HepG2 (cell line): ENCODE results near the gene OR6S1. TPM values are rescaled to one million over a fixed set of nuclear protein-coding genes. Genes with fewer than 3 reads are reported as not detected.
A peak's percentile ranks its signal among the peaks of the same experiment; 100 is the strongest.

ENCODE experiments used
- AKNA ChIP-seq: sonication (generic); formaldehyde crosslinking; IDR thresholded peaks from 2 replicates; pipeline ENCODE4 v1.4.0; 2020; ENCODE audit warnings: missing genetic modification reagents, borderline replicate concordance
- ARHGAP35 ChIP-seq: sonication (generic); formaldehyde crosslinking; IDR thresholded peaks from 2 replicates; pipeline ENCODE4 v1.9.0; 2022; ENCODE audit warnings: mild to moderate bottlenecking, inconsistent platforms, moderate library complexity, missing genetic modification reagents, borderline replicate concordance
- HDAC6 ChIP-seq: fragments of 200-600 bp; sonication (generic); IDR thresholded peaks from 2 replicates; pipeline ENCODE4 v1.7.0; 2017; ENCODE audit warnings: mild to moderate bottlenecking, antibody characterized with exemption, low read length, low read depth
- KAT8 ChIP-seq: IDR thresholded peaks from 2 replicates; pipeline ENCODE4 v1.6.1; 2016; ENCODE audit warnings: missing genetic modification reagents, missing compliant biosample characterization
- MXD4 ChIP-seq: IDR thresholded peaks from 2 replicates; pipeline ENCODE4 v1.6.1; 2016; ENCODE audit warnings: mild to moderate bottlenecking, missing biosample characterization, missing genetic modification reagents
- NFKB2 ChIP-seq: sonication (generic); formaldehyde crosslinking; IDR thresholded peaks from 2 replicates; pipeline ENCODE4 v1.4.0; 2020; ENCODE audit warnings: missing genetic modification reagents, borderline replicate concordance
- PATZ1 ChIP-seq: sonication (generic); formaldehyde crosslinking; IDR thresholded peaks from 2 replicates; pipeline ENCODE4 v1.4.0; 2020; ENCODE audit warnings: missing genetic modification reagents
- RAD21 ChIP-seq: fragments of 450-650 bp; formaldehyde crosslinking; IDR thresholded peaks from 2 replicates; pipeline ENCODE4 v1.5.0; 2020; ENCODE audit warnings: mild to moderate bottlenecking
- SIN3B ChIP-seq: fragments of 150-350 bp; IDR thresholded peaks from 2 replicates; pipeline ENCODE4 v1.6.1; 2014; ENCODE audit warnings: low read length
- SNAPC4 ChIP-seq: sonication (generic); formaldehyde crosslinking; IDR thresholded peaks from 2 replicates; pipeline ENCODE4 v1.4.0; 2020; ENCODE audit warnings: mild to moderate bottlenecking, missing genetic modification reagents
- SSRP1 ChIP-seq: IDR thresholded peaks from 2 replicates; pipeline ENCODE4 v1.6.1; 2016; ENCODE audit warnings: control low read depth
- YEATS2 ChIP-seq: sonication (generic); formaldehyde crosslinking; IDR thresholded peaks from 2 replicates; pipeline ENCODE4 v1.4.0; 2020; ENCODE audit warnings: missing genetic modification reagents, borderline replicate concordance
- ZBTB20 ChIP-seq: sonication (generic); formaldehyde crosslinking; IDR thresholded peaks from 2 replicates; pipeline ENCODE4 v1.8.1; 2023; ENCODE audit warnings: missing genetic modification reagents, low read depth, mild to moderate bottlenecking, borderline replicate concordance
- ZFP90 ChIP-seq: sonication (generic); formaldehyde crosslinking; IDR thresholded peaks from 2 replicates; pipeline ENCODE4 v1.8.0; 2022; ENCODE audit warnings: missing genetic modification reagents, mild to moderate bottlenecking, inconsistent platforms, borderline replicate concordance
- ZKSCAN1 ChIP-seq: fragments of 150-350 bp; IDR thresholded peaks from 2 replicates; pipeline ENCODE4 v1.6.1; 2014; ENCODE audit warnings: low read length
- ZNF432 ChIP-seq: sonication (generic); formaldehyde crosslinking; IDR thresholded peaks from 2 replicates; pipeline ENCODE4 v1.5.0; 2020; ENCODE audit warnings: missing genetic modification reagents, mild to moderate bottlenecking, borderline replicate concordance
- ZNF841 ChIP-seq: sonication (generic); formaldehyde crosslinking; IDR thresholded peaks from 2 replicates; pipeline ENCODE4 v1.8.1; 2023; ENCODE audit warnings: missing genetic modification reagents, borderline replicate concordance
- polyA plus RNA-seq, 8 experiments: library from polyadenylated mRNA; depleted of rRNA in 3 of 8; stranded (reverse) in 7 of 8; unstranded in 1 of 8; fragments of >200 nt; fragmentation: Illumina TruSeq in 4 of 8; extraction: Trizol in 4 of 8; gene quantifications; 2 replicates each; pipeline versions ENCODE4 v1.2.1 to v1.2.3, GENCODE V29; 2011 to 2016; ENCODE audit warnings: low read depth in 4 of 8, missing spikeins in 1 of 8, mixed read lengths in 1 of 8; ENCODE audit not compliant: insufficient read depth in 1 of 8
- total RNA-seq, 5 experiments: library from RNA; depleted of rRNA; stranded (reverse); fragments of >200 nt; fragmentation: Illumina TruSeq; extraction: Trizol; gene quantifications; 2 replicates each; pipeline ENCODE4 v1.2.3, GENCODE V29; 2016; ENCODE audit warnings: low read depth in 1 of 5

The OR6S1 gene
- total and polyA plus RNA-seq, 2 of the 13 experiments (the other 11 are each of a cell fraction or from before 2014, with no cell fraction given): 0.09 TPM; not detected in 1

GRCh38 chr14:20610002-20610765, 31.3 kb downstream of the OR6S1 start (continued):
- TF ChIP-seq SNAPC4 (peak; percentile 24; the same call in 1 of the 2 replicates), HDAC6 (no peak), SIN3B (no peak), KAT8 (CRISPR knock-in tag) (peak; percentile 71; the same call in 1 of the 2 replicates), ZBTB20 (CRISPR knock-in tag) (no peak), ZKSCAN1 (0 out of 2 replicates have a peak, but pooled peaks have one; percentile 44), ZFP90 (CRISPR knock-in tag) (no peak), NFKB2 (peak; percentile 67; the same call in 1 of the 2 replicates), RAD21 (CRISPR knock-in tag) (0 out of 2 replicates have a peak, but pooled peaks have one; percentile 19), AKNA (CRISPR knock-in tag) (no peak), SSRP1 (CRISPR knock-in tag) (peak; percentile 100), MXD4 (CRISPR knock-in tag) (peak; percentile 53; the same call in 1 of the 2 replicates), YEATS2 (peak; percentile 33; the same call in 1 of the 2 replicates), ZNF432 (CRISPR knock-in tag) (no peak), ARHGAP35 (CRISPR knock-in tag) (no peak), ZNF841 (no peak), PATZ1 (CRISPR knock-in tag) (peak; percentile 50; the same call in 1 of the 2 replicates)
